Ishikawa (cell line): ENCODE results near the gene WDR81.

Experiments used
- CEBPB ChIP-seq: IDR thresholded peaks from 2 replicates; pipeline ENCODE4 v1.6.1; 2012
- CREB1 ChIP-seq: IDR thresholded peaks from 2 replicates; pipeline ENCODE4 v1.6.1; 2012; ENCODE audit warnings: low read depth
- EGR1 ChIP-seq: IDR thresholded peaks from 2 replicates; pipeline ENCODE4 v1.6.1; 2012
- EP300 ChIP-seq: IDR thresholded peaks from 2 replicates; pipeline ENCODE4 v1.6.1; 2012; ENCODE audit warnings: borderline replicate concordance
- FOXM1 ChIP-seq: IDR thresholded peaks from 2 replicates; pipeline ENCODE4 v1.6.1; 2012; ENCODE audit warnings: low read depth, borderline replicate concordance
- NFIC ChIP-seq: IDR thresholded peaks from 2 replicates; pipeline ENCODE4 v1.6.1; 2012
- RAD21 ChIP-seq: IDR thresholded peaks from 2 replicates; pipeline ENCODE4 v1.6.1; 2012; ENCODE audit warnings: low read depth
- TAF1 ChIP-seq: IDR thresholded peaks from 2 replicates; pipeline ENCODE4 v1.6.1; 2012; ENCODE audit warnings: low read depth, mild to moderate bottlenecking
- TCF12 ChIP-seq: IDR thresholded peaks from 2 replicates; pipeline ENCODE4 v1.6.1; 2012; ENCODE audit warnings: low read depth
- TEAD4 ChIP-seq: IDR thresholded peaks from 2 replicates; pipeline ENCODE4 v1.6.1; 2012
- YY1 ChIP-seq: IDR thresholded peaks from 2 replicates; pipeline ENCODE4 v1.6.1; 2012; ENCODE audit warnings: low read depth
- ZBTB7A ChIP-seq: IDR thresholded peaks from 2 replicates; pipeline ENCODE4 v1.6.1; 2012; ENCODE audit warnings: low read depth
- TF ChIP-seq, protein P1 (sequence below): IDR thresholded peaks from 2 replicates; pipeline ENCODE4 v1.6.1; 2012; ENCODE audit warnings: low read depth, mild to moderate bottlenecking
- TF ChIP-seq, protein P2 (sequence below): IDR thresholded peaks from 2 replicates; pipeline ENCODE4 v1.6.1; 2012
- TF ChIP-seq, protein P3 (sequence below): IDR thresholded peaks from 2 replicates; pipeline ENCODE4 v1.6.1; 2012

WDR81 gene

DNA sequence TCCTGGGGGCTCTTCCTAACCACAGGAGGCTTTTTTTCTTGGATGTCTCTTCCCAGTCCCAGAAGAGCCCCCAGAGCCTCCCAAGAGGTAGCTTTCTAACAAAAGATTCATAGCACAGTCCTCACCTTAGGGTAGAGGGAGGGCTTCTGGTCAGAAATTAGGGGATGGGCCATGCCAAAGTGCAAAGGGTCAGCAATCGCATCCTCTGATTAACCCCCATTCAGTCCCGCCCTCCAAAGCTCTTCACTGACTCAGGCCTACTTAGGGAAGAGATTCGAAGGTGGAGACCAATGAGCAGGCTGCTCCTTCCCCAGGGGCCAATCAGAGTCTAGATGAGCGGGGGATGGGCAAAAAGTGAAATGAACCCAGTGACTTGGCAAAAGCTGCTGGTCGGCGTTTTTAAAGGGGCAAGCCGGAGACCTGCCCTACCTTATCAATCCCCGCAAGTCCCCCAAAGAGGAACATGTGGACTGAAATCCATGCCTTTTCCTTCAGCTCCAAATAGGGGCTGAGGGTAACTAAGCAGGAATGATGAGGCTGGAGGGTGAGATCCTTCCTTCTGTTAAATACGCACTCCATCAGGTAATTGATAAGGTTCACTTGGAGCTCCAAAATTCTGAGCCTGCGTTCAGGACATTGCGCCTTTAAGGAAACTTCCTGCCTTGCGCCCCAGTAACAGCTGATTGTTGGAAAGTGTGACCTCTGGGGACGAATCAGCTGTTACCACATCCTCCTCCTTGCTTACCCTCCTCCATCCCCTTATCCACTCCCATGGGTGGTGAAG lies 7.4 kb upstream of the WDR81 start:
- no peak for TF ChIP-seq YY1
- TF ChIP-seq, protein P1, sequence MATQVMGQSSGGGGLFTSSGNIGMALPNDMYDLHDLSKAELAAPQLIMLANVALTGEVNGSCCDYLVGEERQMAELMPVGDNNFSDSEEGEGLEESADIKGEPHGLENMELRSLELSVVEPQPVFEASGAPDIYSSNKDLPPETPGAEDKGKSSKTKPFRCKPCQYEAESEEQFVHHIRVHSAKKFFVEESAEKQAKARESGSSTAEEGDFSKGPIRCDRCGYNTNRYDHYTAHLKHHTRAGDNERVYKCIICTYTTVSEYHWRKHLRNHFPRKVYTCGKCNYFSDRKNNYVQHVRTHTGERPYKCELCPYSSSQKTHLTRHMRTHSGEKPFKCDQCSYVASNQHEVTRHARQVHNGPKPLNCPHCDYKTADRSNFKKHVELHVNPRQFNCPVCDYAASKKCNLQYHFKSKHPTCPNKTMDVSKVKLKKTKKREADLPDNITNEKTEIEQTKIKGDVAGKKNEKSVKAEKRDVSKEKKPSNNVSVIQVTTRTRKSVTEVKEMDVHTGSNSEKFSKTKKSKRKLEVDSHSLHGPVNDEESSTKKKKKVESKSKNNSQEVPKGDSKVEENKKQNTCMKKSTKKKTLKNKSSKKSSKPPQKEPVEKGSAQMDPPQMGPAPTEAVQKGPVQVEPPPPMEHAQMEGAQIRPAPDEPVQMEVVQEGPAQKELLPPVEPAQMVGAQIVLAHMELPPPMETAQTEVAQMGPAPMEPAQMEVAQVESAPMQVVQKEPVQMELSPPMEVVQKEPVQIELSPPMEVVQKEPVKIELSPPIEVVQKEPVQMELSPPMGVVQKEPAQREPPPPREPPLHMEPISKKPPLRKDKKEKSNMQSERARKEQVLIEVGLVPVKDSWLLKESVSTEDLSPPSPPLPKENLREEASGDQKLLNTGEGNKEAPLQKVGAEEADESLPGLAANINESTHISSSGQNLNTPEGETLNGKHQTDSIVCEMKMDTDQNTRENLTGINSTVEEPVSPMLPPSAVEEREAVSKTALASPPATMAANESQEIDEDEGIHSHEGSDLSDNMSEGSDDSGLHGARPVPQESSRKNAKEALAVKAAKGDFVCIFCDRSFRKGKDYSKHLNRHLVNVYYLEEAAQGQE: no peak
- TF ChIP-seq, protein P2, sequence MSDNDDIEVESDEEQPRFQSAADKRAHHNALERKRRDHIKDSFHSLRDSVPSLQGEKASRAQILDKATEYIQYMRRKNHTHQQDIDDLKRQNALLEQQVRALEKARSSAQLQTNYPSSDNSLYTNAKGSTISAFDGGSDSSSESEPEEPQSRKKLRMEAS: peak; percentile 91
- TF ChIP-seq NFIC: peak; percentile 60
- no peak for TF ChIP-seq CEBPB
- TF ChIP-seq ZBTB7A: no peak
- TF ChIP-seq TAF1: peak; percentile 36; the same call in 1 of the 2 replicates
- TF ChIP-seq EGR1: no peak
- no peak for TF ChIP-seq RAD21
- TF ChIP-seq TCF12: peak; percentile 22; the same call in 1 of the 2 replicates
- TF ChIP-seq EP300: peak; percentile 45; the same call in 1 of the 2 replicates
- TF ChIP-seq, protein P3, sequence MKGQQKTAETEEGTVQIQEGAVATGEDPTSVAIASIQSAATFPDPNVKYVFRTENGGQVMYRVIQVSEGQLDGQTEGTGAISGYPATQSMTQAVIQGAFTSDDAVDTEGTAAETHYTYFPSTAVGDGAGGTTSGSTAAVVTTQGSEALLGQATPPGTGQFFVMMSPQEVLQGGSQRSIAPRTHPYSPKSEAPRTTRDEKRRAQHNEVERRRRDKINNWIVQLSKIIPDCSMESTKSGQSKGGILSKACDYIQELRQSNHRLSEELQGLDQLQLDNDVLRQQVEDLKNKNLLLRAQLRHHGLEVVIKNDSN: peak; percentile 79
- no peak for TF ChIP-seq TEAD4
- peak; percentile 49; the same call in 1 of the 2 replicates for TF ChIP-seq FOXM1
- no peak for TF ChIP-seq CREB1

DNA sequence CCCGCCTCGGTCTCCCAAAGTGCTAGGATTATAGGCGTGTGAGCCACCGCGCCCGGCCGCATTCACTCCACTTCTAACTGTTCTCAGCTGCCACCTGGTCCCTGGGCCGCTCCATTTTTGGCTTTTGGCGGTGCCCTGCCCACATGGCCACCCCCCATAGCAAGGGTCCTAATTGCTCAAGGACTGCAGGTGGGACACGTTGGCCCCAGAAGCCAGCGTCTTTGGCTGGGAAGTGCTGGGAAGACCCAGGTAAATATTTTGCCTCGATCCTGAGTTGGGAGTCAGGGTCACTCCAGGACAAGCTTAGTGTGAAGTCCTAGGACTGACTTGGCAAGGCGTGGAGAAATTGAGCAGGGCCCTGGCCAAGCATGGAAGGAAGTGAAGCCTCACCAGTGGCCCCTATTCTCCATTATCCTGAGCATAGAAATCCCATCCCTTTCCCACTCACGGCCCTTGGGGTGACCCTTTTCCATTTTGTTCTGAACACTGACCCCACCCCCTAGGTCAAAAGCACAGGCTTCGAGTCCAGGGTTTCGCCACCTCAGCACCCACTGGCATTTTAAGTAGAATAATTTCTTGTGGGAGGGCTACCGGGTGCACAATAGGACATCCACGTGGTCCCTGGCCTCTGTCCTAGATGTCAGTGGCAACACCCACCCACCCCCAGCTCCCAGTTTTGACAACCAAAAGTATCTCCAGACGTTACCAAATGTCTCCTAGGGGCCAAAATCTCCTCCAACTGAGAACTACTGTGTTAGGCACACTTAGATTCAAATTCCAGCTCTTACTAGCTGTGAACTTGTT lies 5.9 kb upstream of the WDR81 start:
- TF ChIP-seq TEAD4: no peak
- TF ChIP-seq, protein P2: no peak
- TF ChIP-seq, protein P3: no peak
- TF ChIP-seq CEBPB: no peak
- TF ChIP-seq CREB1: no peak
- TF ChIP-seq EGR1: no peak
- TF ChIP-seq ZBTB7A: no peak
- no peak for TF ChIP-seq FOXM1
- TF ChIP-seq EP300: no peak
- TF ChIP-seq, protein P1: no peak
- TF ChIP-seq RAD21: no peak
- no peak for TF ChIP-seq TCF12
- TF ChIP-seq NFIC: no peak
- no peak for TF ChIP-seq YY1
- TF ChIP-seq TAF1: no peak

DNA sequence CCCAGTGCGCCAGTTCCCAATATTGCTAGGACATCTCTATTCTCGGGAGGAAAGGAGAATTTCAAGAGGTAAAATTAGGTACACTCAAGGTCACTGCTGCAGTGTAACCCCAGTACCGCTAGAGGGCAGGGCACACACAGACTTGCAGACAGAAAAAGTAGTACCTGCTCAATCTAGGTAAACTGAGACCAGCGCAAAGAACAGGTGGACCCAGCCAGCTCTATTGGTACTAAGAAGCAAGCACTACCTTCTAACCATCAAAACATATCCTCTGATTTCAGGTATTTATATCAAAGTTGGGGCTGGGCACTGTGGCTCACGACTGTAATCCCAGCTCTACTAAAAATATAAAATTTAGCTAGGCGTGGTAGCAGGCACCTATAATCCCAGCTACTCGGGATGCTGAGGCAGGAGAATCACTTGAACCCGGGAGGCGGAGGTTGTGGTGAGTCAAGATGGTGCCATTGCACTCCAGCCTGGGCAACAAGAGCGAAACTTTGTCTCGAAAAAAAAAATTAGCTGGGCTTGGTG lies 3.6 kb upstream of the WDR81 start:
- peak; percentile 89 for TF ChIP-seq RAD21
- TF ChIP-seq FOXM1: no peak

DNA sequence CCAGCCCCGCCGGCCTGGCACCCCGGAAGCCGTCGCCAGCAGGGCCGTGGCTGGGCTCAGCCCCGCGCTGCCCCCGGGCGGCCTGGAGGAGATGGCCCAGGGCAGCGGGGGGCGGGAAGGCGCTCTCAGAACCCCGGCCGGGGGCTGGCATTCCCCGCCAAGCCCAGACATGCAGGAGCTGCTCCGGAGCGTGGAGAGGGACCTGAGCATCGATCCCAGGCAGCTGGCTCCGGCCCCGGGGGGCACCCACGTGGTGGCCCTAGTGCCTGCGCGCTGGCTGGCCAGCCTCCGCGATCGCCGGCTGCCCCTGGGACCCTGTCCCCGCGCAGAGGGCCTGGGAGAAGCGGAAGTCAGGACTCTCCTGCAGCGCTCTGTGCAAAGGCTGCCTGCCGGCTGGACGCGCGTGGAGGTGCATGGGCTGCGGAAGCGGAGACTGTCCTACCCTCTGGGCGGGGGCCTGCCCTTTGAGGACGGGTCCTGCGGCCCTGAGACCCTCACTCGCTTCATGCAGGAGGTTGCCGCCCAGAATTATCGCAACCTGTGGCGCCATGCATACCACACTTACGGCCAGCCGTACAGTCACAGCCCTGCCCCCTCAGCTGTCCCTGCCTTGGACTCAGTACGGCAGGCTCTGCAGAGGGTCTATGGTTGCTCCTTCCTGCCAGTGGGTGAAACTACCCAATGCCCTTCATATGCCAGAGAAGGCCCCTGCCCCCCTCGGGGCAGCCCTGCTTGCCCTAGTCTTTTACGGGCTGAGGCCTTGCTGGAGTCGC lies 551 bp downstream of the WDR81 start:
- no peak; the same call in 1 of the 2 replicates for TF ChIP-seq TCF12
- TF ChIP-seq, protein P3: peak; percentile 70; the same call in 1 of the 2 replicates
